Measurements from ENCODE around the gene CLRN2.

DNA sequence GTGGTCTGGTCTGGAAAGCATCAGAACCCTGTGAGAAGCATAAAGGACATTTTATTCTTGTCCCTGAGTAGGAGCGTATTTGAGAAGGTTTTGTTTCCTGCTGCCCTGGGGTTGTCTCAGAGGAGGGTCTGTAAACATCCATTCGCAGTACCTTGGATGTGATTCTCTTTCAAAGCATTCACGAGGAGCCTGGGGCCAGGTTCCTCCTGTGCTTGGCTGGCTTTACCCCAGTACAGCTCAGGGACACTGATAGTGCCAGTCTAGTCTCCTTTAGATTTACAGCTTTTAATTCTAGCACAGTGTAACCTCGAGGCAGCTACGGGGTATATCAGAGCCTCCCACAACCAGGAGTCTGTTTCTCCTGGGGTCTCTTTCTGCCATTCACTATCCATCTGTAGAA, 2.7 kb downstream of the CLRN2 start:
- TF ChIP-seq, protein P1, sequence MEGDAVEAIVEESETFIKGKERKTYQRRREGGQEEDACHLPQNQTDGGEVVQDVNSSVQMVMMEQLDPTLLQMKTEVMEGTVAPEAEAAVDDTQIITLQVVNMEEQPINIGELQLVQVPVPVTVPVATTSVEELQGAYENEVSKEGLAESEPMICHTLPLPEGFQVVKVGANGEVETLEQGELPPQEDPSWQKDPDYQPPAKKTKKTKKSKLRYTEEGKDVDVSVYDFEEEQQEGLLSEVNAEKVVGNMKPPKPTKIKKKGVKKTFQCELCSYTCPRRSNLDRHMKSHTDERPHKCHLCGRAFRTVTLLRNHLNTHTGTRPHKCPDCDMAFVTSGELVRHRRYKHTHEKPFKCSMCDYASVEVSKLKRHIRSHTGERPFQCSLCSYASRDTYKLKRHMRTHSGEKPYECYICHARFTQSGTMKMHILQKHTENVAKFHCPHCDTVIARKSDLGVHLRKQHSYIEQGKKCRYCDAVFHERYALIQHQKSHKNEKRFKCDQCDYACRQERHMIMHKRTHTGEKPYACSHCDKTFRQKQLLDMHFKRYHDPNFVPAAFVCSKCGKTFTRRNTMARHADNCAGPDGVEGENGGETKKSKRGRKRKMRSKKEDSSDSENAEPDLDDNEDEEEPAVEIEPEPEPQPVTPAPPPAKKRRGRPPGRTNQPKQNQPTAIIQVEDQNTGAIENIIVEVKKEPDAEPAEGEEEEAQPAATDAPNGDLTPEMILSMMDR (IDR thresholded peaks at IDR 0.05; ENCODE audit: extremely low read depth in 1 of 2, insufficient read depth in 1 of 2, low read depth in 1 of 2, low read length in 2 of 2): no peak
- TF ChIP-seq POLR2A (IDR thresholded peaks at IDR 0.05; ENCODE audit: low read depth, low read length): no peak
- TF ChIP-seq GATA2 (IDR thresholded peaks at IDR 0.05; ENCODE audit: insufficient read depth, insufficient read length, low read depth, low read length): no peak
- no peak for TF ChIP-seq POLR2AphosphoS5 (IDR thresholded peaks at IDR 0.05; ENCODE audit: insufficient read depth, low read depth, low read length)
- peak; percentile 45 for TF ChIP-seq EZH2 (IDR thresholded peaks at IDR 0.05; ENCODE audit: borderline replicate concordance, low read depth, low read length, severe bottlenecking)
